ENCODE results near the gene CYSLTR2. TPM values are rescaled to one million over a fixed set of nuclear protein-coding genes. Genes with fewer than 3 reads are reported as not detected.

CYSLTR2 gene
- total RNA-seq, 1 donor from 2014 or later = 2.1 TPM

GRCh38 chr13:48647625-48648024 is 6.1 kb upstream of the CYSLTR2 start:
- no peak overlapping the region for H3K27ac ChIP-seq (ENCODE audit: low read depth, low read length)
- Mint-ChIP-seq H3K36me3 (ENCODE audit: low read depth, unreplicated experiment) (no peaks in the 10 kb centered on the region), H3K4me1 (ENCODE audit: low read depth, unreplicated experiment) (peaks cover 2% of the 10 kb centered on the region), H3K27me3 (ENCODE audit: low read depth, unreplicated experiment) (peaks cover 8% of the 10 kb centered on the region), H3K9me3 (ENCODE audit: unreplicated experiment) (no peaks in the 10 kb centered on the region), H3K27ac (ENCODE audit: unreplicated experiment) (no peak overlapping the region), H3K4me3 (ENCODE audit: unreplicated experiment) (no peak overlapping the region)
- H4K20me1 ChIP-seq (ENCODE audit: insufficient read depth, low read length) = no peaks in the 10 kb centered on the region
- H3K4me3 ChIP-seq (ENCODE audit: insufficient read depth, low read depth, low read length) = no peak overlapping the region
- no peak overlapping the region for H2AFZ ChIP-seq (ENCODE audit: low read depth, low read length)
- H3K36me3 ChIP-seq (ENCODE audit: insufficient read depth, low read length) = no peaks in the 10 kb centered on the region
- H3K27me3 ChIP-seq (ENCODE audit: insufficient read depth, low read length) = peaks cover 4% of the 10 kb centered on the region
- FAIRE-seq (no peak), DNase-seq (ENCODE audit: low read depth) (no peak)
- TF ChIP-seq EZH2 (IDR thresholded peaks at IDR 0.05; ENCODE audit: insufficient read depth, low read length) (no peak), CTCF (IDR thresholded peaks at IDR 0.05; ENCODE audit: insufficient read depth, low read depth, low read length) (no peak)
- H3K4me2 ChIP-seq (ENCODE audit: low read length) = no peak overlapping the region
- H3K9ac ChIP-seq (ENCODE audit: low read length) = no peak overlapping the region
- H3K79me2 ChIP-seq (ENCODE audit: insufficient read depth, low read length) = no peaks in the 10 kb centered on the region
- H3K9me3 ChIP-seq (ENCODE audit: insufficient read depth, low read depth, low read length) = no peaks in the 10 kb centered on the region
- no peaks in the 10 kb centered on the region for H3K4me1 ChIP-seq (ENCODE audit: insufficient read depth, low read length)

GRCh38 chr13:48648446-48648845 is 5.3 kb upstream of the CYSLTR2 start:
- Mint-ChIP-seq H3K4me3 (ENCODE audit: unreplicated experiment) (no peak overlapping the region), H3K36me3 (ENCODE audit: low read depth, unreplicated experiment) (no peaks in the 10 kb centered on the region), H3K4me1 (ENCODE audit: low read depth, unreplicated experiment) (peaks cover 5% of the 10 kb centered on the region), H3K9me3 (ENCODE audit: unreplicated experiment) (no peaks in the 10 kb centered on the region), H3K27me3 (ENCODE audit: low read depth, unreplicated experiment) (peaks cover 8% of the 10 kb centered on the region), H3K27ac (ENCODE audit: unreplicated experiment) (no peak overlapping the region)
- TF ChIP-seq CTCF (IDR thresholded peaks at IDR 0.05; ENCODE audit: insufficient read depth, low read depth, low read length) (no peak), EZH2 (IDR thresholded peaks at IDR 0.05; ENCODE audit: insufficient read depth, low read length) (no peak)
- Histone ChIP-seq H4K20me1 (ENCODE audit: insufficient read depth, low read length) (no peaks in the 10 kb centered on the region), H3K9ac (ENCODE audit: low read length) (no peak overlapping the region), H3K4me1 (ENCODE audit: insufficient read depth, low read length) (no peaks in the 10 kb centered on the region), H2AFZ (ENCODE audit: low read depth, low read length) (no peak overlapping the region), H3K27ac (ENCODE audit: low read depth, low read length) (no peak overlapping the region), H3K4me2 (ENCODE audit: low read length) (no peak overlapping the region), H3K9me3 (ENCODE audit: insufficient read depth, low read depth, low read length) (no peaks in the 10 kb centered on the region), H3K27me3 (ENCODE audit: insufficient read depth, low read length) (peaks cover 5% of the 10 kb centered on the region), H3K79me2 (ENCODE audit: insufficient read depth, low read length) (no peaks in the 10 kb centered on the region), H3K36me3 (ENCODE audit: insufficient read depth, low read length) (no peaks in the 10 kb centered on the region), H3K4me3 (ENCODE audit: insufficient read depth, low read depth, low read length) (no peak overlapping the region)
- DNase-seq (ENCODE audit: low read depth) (no peak), FAIRE-seq (no peak)

- H3K79me2 ChIP-seq (ENCODE audit: insufficient read depth, low read length) = no peaks in the 10 kb centered on the region
- H3K36me3 Mint-ChIP-seq (ENCODE audit: low read depth, unreplicated experiment) = no peaks in the 10 kb centered on the region
- H3K4me2 ChIP-seq (ENCODE audit: low read length) = no peak overlapping the region
- no peak overlapping the region for H3K9ac ChIP-seq (ENCODE audit: low read length)
- no peak for FAIRE-seq
- H3K27me3 Mint-ChIP-seq (ENCODE audit: low read depth, unreplicated experiment) = no peaks in the 10 kb centered on the region
- DNase-seq (ENCODE audit: low read depth) = no peak
- H3K4me1 ChIP-seq (ENCODE audit: insufficient read depth, low read length) = no peaks in the 10 kb centered on the region
- no peaks in the 10 kb centered on the region for H3K9me3 Mint-ChIP-seq (ENCODE audit: unreplicated experiment)
- H3K36me3 ChIP-seq (ENCODE audit: insufficient read depth, low read length) = no peaks in the 10 kb centered on the region
- peaks cover 5% of the 10 kb centered on the region for H3K4me1 Mint-ChIP-seq (ENCODE audit: low read depth, unreplicated experiment)
- H3K4me3 Mint-ChIP-seq (ENCODE audit: unreplicated experiment) = no peak overlapping the region
- no peak overlapping the region for H3K4me3 ChIP-seq (ENCODE audit: insufficient read depth, low read depth, low read length)
- TF ChIP-seq EZH2 (IDR thresholded peaks at IDR 0.05; ENCODE audit: insufficient read depth, low read length) (no peak), CTCF (IDR thresholded peaks at IDR 0.05; ENCODE audit: insufficient read depth, low read depth, low read length) (no peak)
- no peak overlapping the region for H3K27ac Mint-ChIP-seq (ENCODE audit: unreplicated experiment)
- H2AFZ ChIP-seq (ENCODE audit: low read depth, low read length) = no peak overlapping the region
- H4K20me1 ChIP-seq (ENCODE audit: insufficient read depth, low read length) = no peaks in the 10 kb centered on the region
- no peaks in the 10 kb centered on the region for H3K9me3 ChIP-seq (ENCODE audit: insufficient read depth, low read depth, low read length)
- H3K27ac ChIP-seq (ENCODE audit: low read depth, low read length) = no peak overlapping the region
- H3K27me3 ChIP-seq (ENCODE audit: insufficient read depth, low read length) = peaks cover 4% of the 10 kb centered on the region
Measured at GRCh38 chr13:48652851-48653471, 768 bp upstream of the CYSLTR2 start.
